ENCODE data around the gene MRPS6.

GRCh38 chr21:34061983-34062382 is 11.4 kb upstream of the MRPS6 start:
- TF ChIP-seq GATA3 (IDR thresholded peaks at IDR 0.05; ENCODE audit: low read depth, low read length) (no peak), GATA2 (IDR thresholded peaks at IDR 0.05; ENCODE audit: low read depth, low read length) (no peak)

Measured in SH-SY5Y (cell line).